ENCODE measurements around the gene NIT1. TPM values are rescaled to one million over a fixed set of nuclear protein-coding genes. Genes with fewer than 3 reads are reported as not detected.
A peak's percentile ranks its signal among the peaks of the same experiment; 100 is the strongest.

NIT1 gene
- 34.2 and 55.9 TPM in 2 replicates for total RNA-seq

DNA sequence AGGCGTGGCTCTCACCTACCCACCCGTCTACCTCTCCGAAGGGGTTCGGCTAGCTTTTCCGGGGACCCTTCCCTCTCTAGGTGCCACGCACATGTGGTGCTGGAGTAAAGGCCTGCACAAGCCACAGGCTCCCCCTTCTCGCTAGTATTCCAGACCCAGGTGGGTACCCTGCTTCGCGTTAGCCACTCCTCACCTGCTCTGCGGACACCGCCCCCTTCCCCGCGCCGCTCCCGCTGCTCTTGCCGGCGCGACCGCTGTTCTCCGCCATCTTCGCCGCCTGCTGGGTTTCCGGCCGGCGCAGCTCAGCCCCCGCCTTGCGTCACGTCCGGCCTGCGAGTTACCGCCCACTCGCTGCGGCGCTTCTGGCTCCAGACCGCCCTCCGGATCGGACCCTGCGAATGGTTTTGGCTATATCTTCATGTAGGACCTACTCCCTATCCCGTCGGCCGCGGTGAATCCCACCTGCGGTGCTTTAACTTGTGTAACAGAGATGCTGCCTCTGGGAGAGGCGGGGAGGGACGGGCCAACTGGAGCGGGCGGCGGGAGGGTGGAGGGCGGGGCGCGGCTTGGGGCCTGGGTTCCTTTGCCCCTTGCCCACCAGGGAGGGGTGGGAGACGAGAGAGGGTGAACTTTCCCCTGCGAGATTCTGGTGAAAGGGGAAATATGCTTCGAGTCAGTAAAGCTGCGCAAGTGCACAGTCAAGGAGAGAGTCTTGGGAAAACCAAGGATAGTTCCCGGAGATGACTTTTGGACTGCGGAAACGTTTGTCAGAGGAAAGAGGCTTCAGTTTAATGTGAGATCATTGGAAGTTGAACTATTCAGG is at the start of gene NIT1, which contains the start of gene PFDN2:
TSS of gene NIT1 (plus strand) at position 347 of the 823 bp plus-strand sequence. CDS start at position 419, 72 bp downstream.
TSS of gene PFDN2 (minus strand) at position 279 of the 823 bp plus-strand sequence. CDS start at position 268, 11 bp downstream.
- TF ChIP-seq, protein P1, sequence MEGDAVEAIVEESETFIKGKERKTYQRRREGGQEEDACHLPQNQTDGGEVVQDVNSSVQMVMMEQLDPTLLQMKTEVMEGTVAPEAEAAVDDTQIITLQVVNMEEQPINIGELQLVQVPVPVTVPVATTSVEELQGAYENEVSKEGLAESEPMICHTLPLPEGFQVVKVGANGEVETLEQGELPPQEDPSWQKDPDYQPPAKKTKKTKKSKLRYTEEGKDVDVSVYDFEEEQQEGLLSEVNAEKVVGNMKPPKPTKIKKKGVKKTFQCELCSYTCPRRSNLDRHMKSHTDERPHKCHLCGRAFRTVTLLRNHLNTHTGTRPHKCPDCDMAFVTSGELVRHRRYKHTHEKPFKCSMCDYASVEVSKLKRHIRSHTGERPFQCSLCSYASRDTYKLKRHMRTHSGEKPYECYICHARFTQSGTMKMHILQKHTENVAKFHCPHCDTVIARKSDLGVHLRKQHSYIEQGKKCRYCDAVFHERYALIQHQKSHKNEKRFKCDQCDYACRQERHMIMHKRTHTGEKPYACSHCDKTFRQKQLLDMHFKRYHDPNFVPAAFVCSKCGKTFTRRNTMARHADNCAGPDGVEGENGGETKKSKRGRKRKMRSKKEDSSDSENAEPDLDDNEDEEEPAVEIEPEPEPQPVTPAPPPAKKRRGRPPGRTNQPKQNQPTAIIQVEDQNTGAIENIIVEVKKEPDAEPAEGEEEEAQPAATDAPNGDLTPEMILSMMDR (conservative IDR thresholded peaks at IDR 0.05; ENCODE audit: low read depth, low read length) = no peak
- DNase-seq (ENCODE audit: low read depth) = no peak
- peak within 1 kb of the TSS; percentile 86 for H3K4me3 ChIP-seq (ENCODE audit: low read depth, low read length)

DNA sequence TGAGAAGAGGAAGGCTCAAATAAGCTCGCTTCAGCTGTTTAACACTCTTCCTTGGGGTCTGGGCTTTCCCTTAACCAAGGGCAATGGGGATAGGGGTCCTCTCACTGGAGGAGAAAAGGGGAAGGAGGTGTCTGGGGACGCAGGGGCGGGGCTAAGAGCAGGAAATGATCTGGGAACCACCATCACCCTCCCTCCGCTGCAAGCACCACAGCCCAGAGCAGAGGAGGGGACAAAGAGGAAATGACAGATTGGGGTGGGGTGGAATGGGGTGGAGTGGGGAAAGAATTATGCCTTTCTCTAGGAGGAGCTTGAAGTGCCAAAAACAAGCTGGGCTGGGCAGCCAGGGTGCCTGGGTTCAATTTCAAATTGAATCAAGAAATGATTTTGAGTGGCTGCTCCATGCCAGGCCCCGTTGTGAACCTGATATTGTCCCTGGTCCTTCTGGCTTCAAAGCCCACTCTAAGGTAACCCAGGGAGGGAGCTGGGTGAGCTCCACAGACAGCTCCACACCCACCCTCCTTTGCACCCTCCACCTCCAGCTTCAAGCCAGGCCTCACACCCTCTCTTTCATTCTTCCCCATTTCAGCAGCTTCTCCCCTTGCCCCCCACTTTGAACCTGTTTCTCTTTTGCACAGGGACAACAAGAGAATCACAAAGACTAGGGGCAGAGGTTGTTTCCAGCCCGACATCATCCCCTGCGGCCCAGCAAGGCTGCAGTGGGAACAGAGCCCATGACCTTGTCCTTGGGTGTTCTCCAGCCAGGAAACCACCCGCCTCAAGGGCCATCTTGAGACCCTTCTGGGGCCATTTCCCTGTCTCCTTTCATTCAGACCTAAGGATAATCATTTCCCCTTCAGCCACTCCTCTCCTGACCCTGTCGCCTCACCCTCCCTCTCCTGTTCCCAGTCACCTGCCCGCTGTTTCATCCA is 49.3 kb upstream of the NIT1 start:
- no peak overlapping the region for H3K4me3 ChIP-seq (ENCODE audit: low read depth, low read length)
- DNase-seq (ENCODE audit: low read depth) = no peak
- TF ChIP-seq, protein P1 (conservative IDR thresholded peaks at IDR 0.05; ENCODE audit: low read depth, low read length) = no peak

- DNase-seq (ENCODE audit: low read depth) = no peak
- TF ChIP-seq, protein P1 (conservative IDR thresholded peaks at IDR 0.05; ENCODE audit: low read depth, low read length) = no peak
- H3K4me3 ChIP-seq (ENCODE audit: low read depth, low read length) = no peak overlapping the region
Observed at GRCh38 chr1:161069241-161069640, 48.7 kb upstream of the NIT1 start.

DNA sequence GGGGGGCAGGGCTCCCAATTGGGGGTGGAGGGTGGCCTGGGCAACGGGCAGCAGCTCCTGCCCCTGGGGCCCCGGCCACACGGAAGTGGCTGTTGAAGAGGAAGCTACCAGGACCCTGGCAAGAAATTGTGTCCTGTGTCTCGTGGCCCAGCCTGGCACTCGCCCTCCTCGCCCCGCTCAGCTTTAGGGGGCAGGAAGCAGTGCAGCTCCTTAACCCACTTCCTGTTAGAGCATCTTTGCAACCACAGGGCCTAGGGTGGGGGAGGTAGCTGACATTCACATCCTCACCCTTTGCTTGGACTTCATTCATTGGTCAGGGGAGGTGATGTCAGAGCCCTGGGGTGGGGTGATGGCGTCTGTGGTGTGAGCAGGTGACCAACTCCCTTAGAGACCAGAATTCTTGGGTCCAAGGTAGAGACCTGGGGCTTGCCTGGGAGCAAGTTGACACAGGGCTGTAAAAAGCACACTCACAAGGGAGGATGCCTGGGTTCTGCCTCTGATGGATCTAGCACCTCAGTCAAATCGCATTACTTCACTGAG is 48.1 kb upstream of the NIT1 start, which contains the start of gene ARHGAP30:
TSS of gene ARHGAP30 (minus strand) at position 161 of the 540 bp plus-strand sequence. CDS start 267 bp downstream, outside the sequence.
- DNase-seq (ENCODE audit: low read depth) = no peak
- TF ChIP-seq, protein P1 (conservative IDR thresholded peaks at IDR 0.05; ENCODE audit: low read depth, low read length) = no peak
- no peak within 1 kb of the TSS for H3K4me3 ChIP-seq (ENCODE audit: low read depth, low read length)

DNA sequence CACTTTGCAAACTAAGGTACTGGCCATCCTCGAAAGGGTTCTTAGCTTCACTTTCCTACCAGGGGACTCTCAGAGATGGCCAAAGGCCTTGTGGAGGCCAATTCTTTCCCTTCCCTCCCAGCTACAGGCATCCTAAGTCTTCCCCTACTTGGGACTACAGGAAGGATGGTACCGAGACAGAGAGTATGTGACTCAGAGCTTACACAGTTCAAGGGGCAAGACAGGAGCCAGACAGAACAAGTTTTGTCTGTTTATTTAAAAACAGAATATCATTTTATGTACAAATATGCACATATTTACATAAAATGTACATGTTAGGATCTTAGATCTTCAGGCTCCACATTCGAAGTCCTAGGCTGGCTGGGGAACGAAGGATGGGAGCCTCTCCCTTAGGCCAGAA is 47.1 kb upstream of the NIT1 start:
- no peak overlapping the region for H3K4me3 ChIP-seq (ENCODE audit: low read depth, low read length)
- DNase-seq (ENCODE audit: low read depth) = no peak
- TF ChIP-seq, protein P1 (conservative IDR thresholded peaks at IDR 0.05; ENCODE audit: low read depth, low read length) = no peak

- TF ChIP-seq, protein P1 (conservative IDR thresholded peaks at IDR 0.05; ENCODE audit: low read depth, low read length) = peak; percentile 73
- DNase-seq (ENCODE audit: low read depth) = no peak
Observed at GRCh38 chr1:161071886-161072371, 46.0 kb upstream of the NIT1 start.

More at GRCh38 chr1:161071886-161072371, 46.0 kb upstream of the NIT1 start:
- no peak overlapping the region for H3K4me3 ChIP-seq (ENCODE audit: low read depth, low read length)

All from epithelial cell of proximal tubule (primary cell).